Pericardium fibroblast (primary cell): ENCODE measurements around the gene CD33. TPM values are rescaled to one million over a fixed set of nuclear protein-coding genes. Genes with fewer than 3 reads are reported as not detected.

ENCODE experiments used
- total RNA-seq: library from RNA; depleted of rRNA; stranded (reverse); fragments of >200 nt; gene quantifications from 2 replicates; pipeline ENCODE4 v1.2.3, GENCODE V29; 2015

Gene CD33
- not detected in 2 replicates for total RNA-seq

DNA sequence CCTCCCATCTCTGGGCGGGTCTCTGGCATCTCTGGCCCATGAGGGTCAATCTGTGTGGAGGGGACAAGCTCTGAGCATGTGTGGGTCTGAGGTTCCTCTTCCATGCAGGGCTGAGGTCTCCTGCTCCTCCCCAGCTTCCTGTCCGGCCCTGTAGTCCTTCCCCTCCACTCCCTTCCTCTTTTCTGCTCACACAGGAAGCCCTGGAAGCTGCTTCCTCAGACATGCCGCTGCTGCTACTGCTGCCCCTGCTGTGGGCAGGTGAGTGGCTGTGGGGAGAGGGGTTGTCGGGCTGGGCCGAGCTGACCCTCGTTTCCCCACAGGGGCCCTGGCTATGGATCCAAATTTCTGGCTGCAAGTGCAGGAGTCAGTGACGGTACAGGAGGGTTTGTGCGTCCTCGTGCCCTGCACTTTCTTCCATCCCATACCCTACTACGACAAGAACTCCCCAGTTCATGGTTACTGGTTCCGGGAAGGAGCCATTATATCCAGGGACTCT lies at the start of gene CD33:
Gene CD33, plus strand, starts transcription at position 183 of the 496 bp plus-strand sequence. Its CDS starts 39 bp downstream, at position 222.

DNA sequence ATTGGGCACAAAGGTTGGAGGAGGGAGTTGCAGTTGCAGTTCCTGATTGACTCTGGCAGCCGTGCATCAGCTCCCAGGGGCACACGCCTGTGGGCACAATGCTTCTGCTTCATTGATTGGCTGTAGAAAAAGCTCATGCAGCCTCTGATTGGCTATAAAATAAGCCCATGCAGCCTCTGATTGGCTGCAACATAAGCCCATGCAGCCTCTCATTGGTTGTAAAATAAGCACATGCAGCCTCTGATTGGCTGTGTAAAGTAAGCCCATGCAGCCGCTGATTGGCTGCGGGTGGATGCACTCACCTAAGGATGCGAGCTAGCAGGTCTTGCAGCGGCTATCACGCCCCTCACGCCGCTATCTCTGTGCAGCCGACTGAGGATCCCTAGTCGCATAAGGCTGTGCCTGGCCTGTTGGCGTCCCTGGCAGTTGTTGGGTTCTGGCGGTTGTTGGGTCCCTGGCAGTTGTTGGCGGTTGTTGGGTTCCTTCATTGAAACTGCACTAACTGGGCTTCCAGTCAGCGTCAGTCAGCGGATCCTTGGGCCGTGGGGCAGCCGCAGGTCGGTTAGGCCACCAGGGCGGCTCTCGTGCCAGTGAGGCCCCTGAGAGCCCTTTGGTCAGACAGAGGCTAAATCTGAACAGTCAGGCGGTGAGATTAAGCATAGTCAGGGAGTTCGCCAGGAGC lies 26.0 kb downstream of the CD33 start, which contains the start of gene SIGLECL1:
Gene SIGLECL1, plus strand, starts transcription at position 295 of the 682 bp plus-strand sequence. CDS start 12,993 bp downstream, outside the sequence.

Other genes starting within 250 kb of the CD33 start
- gene KLK7, start 241.2 kb upstream of the CD33 start, total RNA-seq, result not detected in 2 replicates
- gene KLK8, start 223.5 kb upstream of the CD33 start, total RNA-seq, result not detected in 2 replicates
- gene KLK10, start 205.4 kb upstream of the CD33 start, total RNA-seq, result 1.4 TPM in 1 of 2 replicates, not detected in the other
- 0.93 TPM in 1 of 2 replicates, not detected in the other for gene KLK11, start 198.5 kb upstream of the CD33 start, total RNA-seq
- not detected in 2 replicates for gene KLK12, start 190.1 kb upstream of the CD33 start, total RNA-seq
- gene KLK13, start 160.0 kb upstream of the CD33 start, total RNA-seq, result not detected in 2 replicates
- 0.12 TPM in 1 of 2 replicates, not detected in the other for gene KLK14, start 142.2 kb upstream of the CD33 start, total RNA-seq
- 17.4 and 25.4 TPM in 2 replicates for gene CTU1, start 116.7 kb upstream of the CD33 start, total RNA-seq
- gene SIGLEC9, start 100.2 kb upstream of the CD33 start, total RNA-seq, result not detected in 2 replicates
- gene SIGLEC7, start 82.8 kb upstream of the CD33 start, total RNA-seq, result not detected in 2 replicates
- gene SIGLECL1, start 26.0 kb downstream of the CD33 start, total RNA-seq, result not detected in 2 replicates
- 0.09 and 0.58 TPM in 2 replicates for gene IGLON5, start 86.6 kb downstream of the CD33 start, total RNA-seq
- gene VSIG10L, start 117.1 kb downstream of the CD33 start, total RNA-seq, result 0.35 and 2.0 TPM in 2 replicates
- gene ETFB, start 141.3 kb downstream of the CD33 start, total RNA-seq, result 109 and 114 TPM in 2 replicates
- not detected in 2 replicates for gene CLDND2, start 143.9 kb downstream of the CD33 start, total RNA-seq
- gene NKG7, start 147.6 kb downstream of the CD33 start, total RNA-seq, result not detected in 2 replicates
- gene LIM2, start 162.9 kb downstream of the CD33 start, total RNA-seq, result not detected in 2 replicates
- gene C19orf84, start 165.5 kb downstream of the CD33 start, total RNA-seq, result not detected in 2 replicates
- gene SIGLEC10, start 192.6 kb downstream of the CD33 start, total RNA-seq, result not detected in 2 replicates
- not detected in 2 replicates for gene SIGLEC8, start 233.4 kb downstream of the CD33 start, total RNA-seq